H1 (cell line): ENCODE measurements around the gene TACR2. TPM values are rescaled to one million over a fixed set of nuclear protein-coding genes. Genes with fewer than 3 reads are reported as not detected.

ENCODE experiments used
- CTCF ChIA-PET: fragments of 300-600 bp; sonication (Branson Sonifier 250); formaldehyde crosslinking; loops from one replicate; lab custom pipeline; 2021; ENCODE audit not compliant: partially characterized antibody; lab: Charles Lee
- POLR2A ChIA-PET: fragments of 300-600 bp; sonication (Branson Sonifier 250); formaldehyde crosslinking; loops from one replicate; lab custom pipeline; 2021; ENCODE audit warnings: inconsistent platforms; ENCODE audit not compliant: partially characterized antibody; lab: Charles Lee
- DNase-seq, 2 experiments: peaks; one replicate each; pipeline versions ENCODE4 v3.0.0 to v3.0.0-alpha.2; 2010 to 2022; ENCODE audit warnings: low spot score in 2 of 2, low read depth in 1 of 2, mixed read lengths in 1 of 2
- FAIRE-seq: peaks from 2 replicates; lab custom pipeline; 2011; peaks lifted over from hg19 to GRCh38; lab: Jason Lieb, UNC
- H2AFZ ChIP-seq: 2 replicates; pipeline ENCODE4 v1.8.1; 2012; ENCODE audit warnings: low read length, inconsistent platforms
- H2AK5ac ChIP-seq: 2 replicates; pipeline ENCODE4 v1.6.1; 2013; ENCODE audit warnings: low read depth, low read length
- H2BK120ac ChIP-seq: replicated peaks from 2 replicates; pipeline ENCODE3; 2013; ENCODE audit warnings: low read depth, low read length, inconsistent platforms
- H2BK12ac ChIP-seq: 2 replicates; pipeline ENCODE4 v1.6.1; 2013; ENCODE audit warnings: low read depth, low read length
- H2BK15ac ChIP-seq: 2 replicates; pipeline ENCODE4 v1.6.1; 2013; ENCODE audit warnings: low read length
- H2BK20ac ChIP-seq: 2 replicates; pipeline ENCODE4 v1.6.1; 2013; ENCODE audit warnings: low read length
- H2BK5ac ChIP-seq: 2 replicates; pipeline ENCODE4 v1.6.1; 2013; ENCODE audit warnings: low read depth, low read length
- H3K14ac ChIP-seq: 2 replicates; pipeline ENCODE4 v1.6.1; 2013; ENCODE audit warnings: inconsistent platforms; ENCODE audit not compliant: insufficient read length
- H3K18ac ChIP-seq: 2 replicates; pipeline ENCODE4 v1.6.1; 2013; ENCODE audit warnings: low read length; ENCODE audit errors: extremely low read depth
- H3K23ac ChIP-seq: 2 replicates; pipeline ENCODE4 v1.6.1; 2013; ENCODE audit warnings: inconsistent platforms; ENCODE audit not compliant: insufficient read length
- H3K23me2 ChIP-seq: 2 replicates; pipeline ENCODE4 v1.6.1; 2013; ENCODE audit warnings: low read depth, low read length
- H3K27ac ChIP-seq: 2 replicates; pipeline ENCODE4 v1.6.1; 2011; ENCODE audit warnings: low read depth, low read length, inconsistent platforms
- H3K27me3 ChIP-seq, 4 experiments: replicated peaks in 1 of 4; 1 replicate in 1 of 4; 2 replicates in 3 of 4; pipeline versions ENCODE4 v1.6.1 to v1.8.1; 2011 to 2013; ENCODE audit warnings: low read length in 3 of 4, mild to moderate bottlenecking in 3 of 4, inconsistent platforms in 2 of 4, mixed read lengths in 2 of 4, moderate library complexity in 1 of 4; ENCODE audit not compliant: control insufficient read depth in 3 of 4, insufficient read depth in 3 of 4; ENCODE audit errors: extremely low read depth in 1 of 4
- H3K36me3 ChIP-seq, 4 experiments: 2 replicates each; pipeline versions ENCODE4 v1.6.1 to v1.8.1; 2011 to 2013; ENCODE audit warnings: mild to moderate bottlenecking in 4 of 4, low read length in 3 of 4, moderate library complexity in 2 of 4, control low read depth in 1 of 4, inconsistent platforms in 1 of 4; ENCODE audit not compliant: insufficient read depth in 4 of 4, control insufficient read depth in 2 of 4
- H3K4ac ChIP-seq: replicated peaks from 2 replicates; pipeline ENCODE3; 2013; ENCODE audit warnings: low read length, low read depth, mixed read lengths, inconsistent platforms; ENCODE audit not compliant: insufficient read length
- H3K4me1 ChIP-seq, 4 experiments: replicated peaks in 1 of 4; 1 replicate in 1 of 4; 2 replicates in 3 of 4; pipeline versions ENCODE4 v1.6.1 to v1.8.1; 2011 to 2013; ENCODE audit warnings: low read length in 3 of 4, inconsistent platforms in 2 of 4, mixed read lengths in 1 of 4; ENCODE audit not compliant: insufficient read depth in 4 of 4, control insufficient read depth in 3 of 4
- H3K4me2 ChIP-seq, 2 experiments: 2 replicates each; pipeline versions ENCODE4 v1.6.1 to v1.8.1; 2011 to 2013; ENCODE audit warnings: low read depth in 2 of 2, low read length in 2 of 2, control low read depth in 1 of 2, inconsistent platforms in 1 of 2, mild to moderate bottlenecking in 1 of 2; ENCODE audit not compliant: insufficient read depth in 1 of 2
- H3K4me3 ChIP-seq, 4 experiments: fragments of 200-600, 300-600 bp in 1 of 4; sonication (generic), shearing (Covaris generic), sonication (Bioruptor Twin) in 1 of 4; 2 replicates each; pipeline versions ENCODE4 v1.5.1 to v1.8.1; 2011 to 2016; ENCODE audit warnings: low read length in 4 of 4, low read depth in 3 of 4, control low read depth in 2 of 4, inconsistent platforms in 2 of 4, mild to moderate bottlenecking in 2 of 4, mixed read lengths in 1 of 4, moderate library complexity in 1 of 4; ENCODE audit not compliant: insufficient read depth in 2 of 4; ENCODE audit errors: extremely low read depth in 1 of 4
- H3K56ac ChIP-seq: replicated peaks from 2 replicates; pipeline ENCODE3; 2013; ENCODE audit warnings: low read depth, mild to moderate bottlenecking, mixed read lengths, low read length, inconsistent platforms; ENCODE audit not compliant: insufficient read length
- H3K79me1 ChIP-seq: 2 replicates; pipeline ENCODE4 v1.6.1; 2013; ENCODE audit warnings: low read depth, low read length, control low read depth
- H3K79me2 ChIP-seq, 2 experiments: 2 replicates each; pipeline versions ENCODE4 v1.6.1 to v1.8.1; 2012 to 2013; ENCODE audit warnings: low read length in 2 of 2, mild to moderate bottlenecking in 2 of 2, inconsistent platforms in 1 of 2; ENCODE audit not compliant: insufficient read depth in 2 of 2, control insufficient read depth in 1 of 2
- H3K9ac ChIP-seq, 4 experiments: replicated peaks in 1 of 4; 1 replicate in 1 of 4; 2 replicates in 3 of 4; pipeline versions ENCODE4 v1.6.1 to v1.8.1; 2011 to 2013; ENCODE audit warnings: low read depth in 3 of 4, low read length in 3 of 4, control low read depth in 2 of 4, mild to moderate bottlenecking in 2 of 4, moderate library complexity in 2 of 4, inconsistent platforms in 1 of 4; ENCODE audit errors: extremely low read depth in 1 of 4
- H3K9me3 ChIP-seq, 2 experiments: 2 replicates each; pipeline versions ENCODE4 v1.6.1 to v1.8.1; 2012 to 2013; ENCODE audit warnings: mild to moderate bottlenecking in 2 of 2, moderate library complexity in 2 of 2, control low read depth in 1 of 2, inconsistent platforms in 1 of 2, low read depth in 1 of 2, low read length in 1 of 2, mixed read lengths in 1 of 2; ENCODE audit not compliant: insufficient read depth in 2 of 2
- H4K20me1 ChIP-seq, 2 experiments: replicated peaks in 1 of 2; 2 replicates each; pipeline versions ENCODE3 to v1.8.1; 2011 to 2013; ENCODE audit warnings: inconsistent platforms in 2 of 2, low read length in 2 of 2, mild to moderate bottlenecking in 1 of 2; ENCODE audit not compliant: insufficient read depth in 2 of 2, control insufficient read depth in 1 of 2
- H4K5ac ChIP-seq: 2 replicates; pipeline ENCODE4 v1.6.1; 2013; ENCODE audit warnings: low read length, low read depth, mixed read lengths, inconsistent platforms; ENCODE audit not compliant: insufficient read length
- H4K8ac ChIP-seq: 2 replicates; pipeline ENCODE4 v1.8.0; 2013; ENCODE audit warnings: mild to moderate bottlenecking, moderate library complexity, low read length, inconsistent platforms; ENCODE audit not compliant: insufficient read depth; ENCODE audit errors: extremely low read depth
- H4K91ac ChIP-seq: replicated peaks from 2 replicates; pipeline ENCODE3; 2013; ENCODE audit warnings: low read length, mixed read lengths, inconsistent platforms; ENCODE audit not compliant: insufficient read length
- BACH1 ChIP-seq: IDR thresholded peaks from 2 replicates; pipeline ENCODE4 v1.6.1; 2012; ENCODE audit warnings: low read length, improper control_type of control experiment
- BCL11A ChIP-seq, 2 experiments: IDR thresholded peaks; one replicate each; pipeline ENCODE4 v1.6.1; 2011; ENCODE audit warnings: low read depth in 2 of 2, low read length in 2 of 2, mild to moderate bottlenecking in 2 of 2
- CBX5 ChIP-seq: fragments of 300-800, 300-1000 bp; sonication (generic); IDR thresholded peaks from 2 replicates; pipeline ENCODE4 v1.7.1; 2016; ENCODE audit warnings: antibody characterized with exemption, low read length, low read depth
- EP300 ChIP-seq, 2 experiments: IDR thresholded peaks; 1 replicate in 1 of 2; 2 replicates in 1 of 2; pipeline ENCODE4 v1.6.1; 2011 to 2012; ENCODE audit warnings: low read depth in 2 of 2, low read length in 2 of 2, mild to moderate bottlenecking in 2 of 2, borderline replicate concordance in 1 of 2, inconsistent platforms in 1 of 2, moderate library complexity in 1 of 2
- GABPA ChIP-seq: IDR thresholded peaks from 2 replicates; pipeline ENCODE4 v1.6.1; 2011; ENCODE audit warnings: mild to moderate bottlenecking, low read length, moderate library complexity, borderline replicate concordance; ENCODE audit not compliant: insufficient read depth
- HDAC2 ChIP-seq, 2 experiments: fragments of 300-600 bp in 1 of 2; sonication (generic) in 1 of 2; IDR thresholded peaks; 2 replicates each; pipeline ENCODE4 v1.6.1; 2011 to 2012; ENCODE audit warnings: low read depth in 2 of 2, low read length in 2 of 2, mild to moderate bottlenecking in 2 of 2, moderate library complexity in 2 of 2, borderline replicate concordance in 1 of 2, inconsistent platforms in 1 of 2
- JUN ChIP-seq: IDR thresholded peaks from 2 replicates; pipeline ENCODE4 v1.6.1; 2011; ENCODE audit warnings: low read depth, mild to moderate bottlenecking, improper control_type of control experiment, low read length
- KDM5A ChIP-seq: fragments of 200-600 bp; IDR thresholded peaks from 2 replicates; pipeline ENCODE4 v1.7.1; 2012; ENCODE audit warnings: mild to moderate bottlenecking, low read length, inconsistent platforms, mixed read lengths
- MAFK ChIP-seq: IDR thresholded peaks from 2 replicates; pipeline ENCODE4 v1.6.1; 2012; ENCODE audit warnings: low read depth, mild to moderate bottlenecking, improper control_type of control experiment, low read length
- SIX5 ChIP-seq: IDR thresholded peaks from 2 replicates; pipeline ENCODE4 v1.6.1; 2011; ENCODE audit warnings: mild to moderate bottlenecking, low read depth, low read length
- SRF ChIP-seq: IDR thresholded peaks from 2 replicates; pipeline ENCODE4 v1.6.1; 2011; ENCODE audit warnings: mild to moderate bottlenecking, low read depth, low read length, moderate library complexity
- TAF7 ChIP-seq: optimal IDR thresholded peaks from 2 replicates; pipeline ENCODE3; 2011; ENCODE audit warnings: low read depth, mild to moderate bottlenecking, inconsistent platforms, low read length, moderate library complexity, borderline replicate concordance
- WGBS, 2 experiments: shearing (Covaris generic) in 1 of 2; methylation state at CpG; one replicate each; pipeline versions ENCODE4 v1.1.6 to v1.1.7; 2013 to 2015; ENCODE audit warnings: low lambda C conversion rate in 2 of 2, mixed read lengths in 2 of 2, inconsistent platforms in 1 of 2, low coverage in 1 of 2, missing lambda C conversion rate in 1 of 2; ENCODE audit not compliant: insufficient replicate concordance in 2 of 2, insufficient coverage in 1 of 2, insufficient read length in 1 of 2; ENCODE audit errors: extremely low coverage in 1 of 2, missing lambda C conversion rate in 1 of 2; 5-methylcytosine and 5-hydroxymethylcytosine counted together
- polyA plus RNA-seq, 7 experiments: library from polyadenylated mRNA; depleted of rRNA in 3 of 7; stranded (reverse) in 5 of 7; unstranded in 2 of 7; fragments of >200 nt in 5 of 7; fragments of 200-250 nt in 2 of 7; gene quantifications; 1 replicate in 5 of 7; 2 replicates in 1 of 7; 4 replicates in 1 of 7; pipeline versions ENCODE4 v1.2.1 to v1.2.3, GENCODE V29; 2011 to 2013; ENCODE audit warnings: missing spikeins in 2 of 7, mixed read lengths in 2 of 7
- total RNA-seq: library from RNA; stranded (reverse); fragmentation: NEBNext Ultra II Directional; extraction: Animal tissue kit (Norgen Biotek cat#: 25700); gene quantifications from 2 replicates; pipeline ENCODE4 v1.2.1, GENCODE V29; 2021

Gene TACR2
- total and polyA plus RNA-seq, 2 of the 8 experiments (the other 6 are each of a cell fraction or from before 2014, with no cell fraction given) = 0.06 TPM; not detected in 1

GRCh38 chr10:69455006-69455763 is 38.5 kb upstream of the TACR2 start:
- H3K79me2 ChIP-seq = no peaks in the 10 kb centered on the region
- FAIRE-seq = no peak
- no peak for TF ChIP-seq CBX5
- TF ChIP-seq GABPA = no peak
- no peak for TF ChIP-seq KDM5A
- TF ChIP-seq EP300 (IDR thresholded peaks at IDR 0.05; ENCODE audit: borderline replicate concordance in 1 of 2, low read depth in 2 of 2, low read length in 2 of 2) = no peak
- TF ChIP-seq TAF7 = no peak
- no peak for TF ChIP-seq BCL11A (IDR thresholded peaks at IDR 0.05; ENCODE audit: low read depth in 2 of 2, low read length in 2 of 2)
- no peak for TF ChIP-seq BACH1
- TF ChIP-seq JUN = no peak
- no peak for TF ChIP-seq SRF
- TF ChIP-seq SIX5 = no peak
- TF ChIP-seq HDAC2 (IDR thresholded peaks at IDR 0.05; ENCODE audit: borderline replicate concordance in 1 of 2, low read depth in 2 of 2, low read length in 2 of 2) = no peak
- TF ChIP-seq MAFK = no peak

More at GRCh38 chr10:69455006-69455763, 38.5 kb upstream of the TACR2 start:
- Histone ChIP-seq H4K5ac (no peak overlapping the region), H4K91ac (no peak overlapping the region), H3K56ac (no peak overlapping the region), H4K8ac (no peak overlapping the region; the same call in 1 of the 2 replicates), H2AFZ (no peak overlapping the region), H3K23me2 (peaks cover 11% of the 10 kb centered on the region), H3K4me1 (peaks cover 0 to 7% (median 3%) of the 10 kb centered on the region in 4 experiments; a peak in 5 of 7 replicates), H4K20me1 (peaks cover 6 to 7% of the 10 kb centered on the region in 2 experiments), H3K9ac (no peak overlapping the region), H3K4ac (no peak overlapping the region), H2BK12ac (no peak overlapping the region), H3K23ac (no peak overlapping the region), H3K9me3 (no peaks in the 10 kb centered on the region), H3K27ac (no peak overlapping the region), H3K14ac (no peak overlapping the region), H3K4me3 (no peak overlapping the region), H2BK20ac (no peak overlapping the region), H3K4me2 (no peak overlapping the region), H2BK15ac (no peak overlapping the region), H2BK120ac (no peak overlapping the region), H3K79me1 (no peaks in the 10 kb centered on the region), H3K18ac (no peak overlapping the region), H2AK5ac (no peak overlapping the region), H2BK5ac (no peak overlapping the region), H3K36me3 (no peaks in the 10 kb centered on the region), H3K27me3 (peaks cover 8 to 19% (median 15%) of the 10 kb centered on the region in 4 experiments)
- 83% methylated on average over 9 of the region's 10 CpGs; no CpG with 5 or more reads in 1 of the 2 experiments for WGBS, 2 experiments
- ChIA-PET POLR2A (no interaction called here), CTCF (interaction anchor here (1.0 to 1.3 kb wide), 6 partner anchors 8 to 177 kb away, joined by 3 to 4 read pairs (median 3); no protein-coding TSS in a partner anchor)
- DNase-seq = no peak
